DOHH2 (cell line): ENCODE measurements around the gene MYT1.
"Not testable (repeated sequence)": the region's sequence is repeated elsewhere in the genome, so short reads cannot be mapped to it uniquely, and the experiment has no call there.

Source experiments
- H3F3A ChIP-seq: fragments of 200-600 bp; sonication (generic), shearing (Covaris generic); 2 replicates; pipeline ENCODE4 v1.6.0; 2016; ENCODE audit warnings: antibody characterized with exemption, mild to moderate bottlenecking; ENCODE audit not compliant: control insufficient read depth, insufficient read depth
- H3K27ac ChIP-seq: fragments of 200-600 bp; sonication (generic); 2 replicates; pipeline ENCODE4 v1.5.1; 2014; ENCODE audit warnings: low read depth, mild to moderate bottlenecking, low read length, moderate library complexity
- H3K27me3 ChIP-seq: fragments of 200-600 bp; sonication (generic); 2 replicates; pipeline ENCODE4 v1.6.1; 2014; ENCODE audit warnings: mild to moderate bottlenecking, low read length, mixed read lengths; ENCODE audit not compliant: control insufficient read depth
- H3K36me3 ChIP-seq: fragments of 200-600 bp; sonication (generic); 2 replicates; pipeline ENCODE4 v1.6.1; 2014; ENCODE audit warnings: mild to moderate bottlenecking, low read length, moderate library complexity, mixed read lengths; ENCODE audit not compliant: control insufficient read depth
- H3K4me1 ChIP-seq: fragments of 200-600 bp; sonication (generic); 2 replicates; pipeline ENCODE4 v1.6.1; 2014; ENCODE audit warnings: mild to moderate bottlenecking, low read length, mixed read lengths; ENCODE audit not compliant: control insufficient read depth
- H3K4me2 ChIP-seq: fragments of 200-600 bp; sonication (generic); 2 replicates; pipeline ENCODE4 v1.6.0; 2014; ENCODE audit warnings: mild to moderate bottlenecking, low read length, moderate library complexity
- H3K4me3 ChIP-seq: fragments of 200-600 bp; sonication (generic); 2 replicates; pipeline ENCODE4 v1.5.1; 2014; ENCODE audit warnings: mild to moderate bottlenecking, low read length, mixed read lengths
- H3K79me2 ChIP-seq: fragments of 200-600 bp; sonication (generic); 2 replicates; pipeline ENCODE4 v1.6.1; 2014; ENCODE audit warnings: mild to moderate bottlenecking, low read length, mixed read lengths; ENCODE audit not compliant: control insufficient read depth
- H3K9me2 ChIP-seq: fragments of 200-600 bp; sonication (generic); replicated peaks from 2 replicates; pipeline ENCODE4 v1.6.1; 2014; ENCODE audit warnings: mild to moderate bottlenecking, low read length, mixed read lengths; ENCODE audit not compliant: control insufficient read depth
- H3K9me3 ChIP-seq: fragments of 200-600 bp; sonication (generic); 2 replicates; pipeline ENCODE4 v1.6.1; 2014; ENCODE audit warnings: antibody characterized with exemption, low read length, mixed read lengths; ENCODE audit not compliant: control insufficient read depth, insufficient read depth
- H4K20me1 ChIP-seq: fragments of 200-600 bp; sonication (generic); 2 replicates; pipeline ENCODE4 v1.6.0; 2014; ENCODE audit warnings: low read depth, mild to moderate bottlenecking, antibody characterized with exemption, low read length, moderate library complexity; ENCODE audit not compliant: control insufficient read depth, insufficient read depth
- CTCF ChIP-seq: fragments of 200-600 bp; sonication (generic); IDR thresholded peaks from one replicate; pipeline ENCODE4 v1.5.1; 2014; ENCODE audit warnings: antibody characterized with exemption, mild to moderate bottlenecking, low read depth, low read length; ENCODE audit not compliant: poor library complexity, severe bottlenecking
- EZH2phosphoT487 ChIP-seq: fragments of 200-600 bp; sonication (generic); IDR thresholded peaks from 2 replicates; pipeline ENCODE4 v1.6.1; 2017; ENCODE audit warnings: borderline replicate concordance, mild to moderate bottlenecking, antibody characterized with exemption, low read length, moderate library complexity, mixed read lengths

Gene MYT1

GRCh38 chr20:64280460-64280843 is 116.2 kb downstream of the MYT1 start:
- no peaks in the 10 kb centered on the region for H3K27me3 ChIP-seq
- no peak overlapping the region for H3K4me2 ChIP-seq
- no peak overlapping the region for H3K27ac ChIP-seq
- H4K20me1 ChIP-seq: no peaks in the 10 kb centered on the region
- H3K9me3 ChIP-seq: peaks cover 27% of the 10 kb centered on the region
- TF ChIP-seq EZH2phosphoT487 (no peak), CTCF (no peak)
- H3K9me2 ChIP-seq: no peaks in the 10 kb centered on the region
- H3F3A ChIP-seq: peaks cover 13% of the 10 kb centered on the region
- H3K36me3 ChIP-seq: peaks cover 3% of the 10 kb centered on the region; the same call in 1 of the 2 replicates
- H3K4me3 ChIP-seq: no peak overlapping the region
- no peaks in the 10 kb centered on the region for H3K4me1 ChIP-seq
- H3K79me2 ChIP-seq: no peaks in the 10 kb centered on the region

- peaks cover 17% of the 10 kb centered on the region for H3F3A ChIP-seq
- no peaks in the 10 kb centered on the region for H3K79me2 ChIP-seq
- H3K27ac ChIP-seq: no peak overlapping the region
Observed at GRCh38 chr20:64283646-64284045, 119.4 kb downstream of the MYT1 start.

DNA sequence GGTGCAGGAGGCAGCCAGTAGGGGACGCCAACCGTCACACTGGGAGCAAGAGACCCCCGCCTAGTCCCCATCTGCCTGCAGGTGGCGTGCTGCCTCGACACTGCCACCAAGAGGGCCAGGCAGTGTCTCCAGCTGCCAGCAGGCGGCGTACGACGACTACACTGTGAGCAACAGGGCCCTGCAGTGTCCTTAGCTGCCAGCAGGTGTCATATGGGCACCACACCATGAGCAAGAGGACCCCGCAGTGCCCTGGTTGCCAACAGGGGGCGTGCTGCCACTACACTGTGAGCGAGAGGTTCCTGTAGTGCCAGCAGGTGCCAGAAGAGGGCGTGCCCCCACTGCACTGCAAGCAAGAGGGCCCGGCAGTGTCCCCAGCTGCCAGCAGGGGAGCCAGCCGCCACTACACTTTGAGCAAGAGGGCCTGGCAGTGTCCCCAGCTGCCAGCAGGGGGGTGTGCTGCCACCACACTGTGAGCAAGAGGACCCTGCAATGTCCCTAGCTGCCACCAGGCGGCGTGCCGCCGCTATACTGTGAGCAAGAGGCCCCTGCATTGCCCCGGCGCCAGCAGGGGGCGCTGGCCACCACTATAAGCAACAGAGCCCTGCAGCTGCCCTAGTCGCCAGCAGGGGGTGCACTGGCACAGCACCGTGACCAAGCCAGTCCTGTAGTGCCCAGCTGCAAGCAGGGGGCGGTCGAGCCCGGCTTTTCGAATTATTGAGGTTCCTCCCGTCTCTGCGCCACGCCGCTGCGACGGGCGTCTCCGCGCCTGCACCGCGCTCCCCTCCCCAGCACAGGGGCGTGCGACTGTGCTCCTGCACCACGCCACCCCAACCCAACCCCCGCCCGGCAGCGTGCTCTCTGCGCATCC is 121.6 kb downstream of the MYT1 start:
- not testable (repeated sequence) for H3K4me1 ChIP-seq, H3K36me3 ChIP-seq, H3K4me2 ChIP-seq, H3K27ac ChIP-seq, H3K4me3 ChIP-seq, H3K27me3 ChIP-seq, H4K20me1 ChIP-seq, H3K79me2 ChIP-seq, H3K9me2 ChIP-seq
- H3K9me3 ChIP-seq: peaks cover 27% of the 10 kb centered on the region
- peak; percentile 92 for TF ChIP-seq CTCF
- H3F3A ChIP-seq: peaks cover 17% of the 10 kb centered on the region

More at GRCh38 chr20:64283646-64284045, 119.4 kb downstream of the MYT1 start:
- Histone ChIP-seq H3K4me1 (no peaks in the 10 kb centered on the region), H3K27me3 (no peaks in the 10 kb centered on the region), H4K20me1 (no peaks in the 10 kb centered on the region), H3K4me3 (no peak overlapping the region), H3K4me2 (no peak overlapping the region), H3K9me3 (peaks cover 32% of the 10 kb centered on the region), H3K9me2 (no peaks in the 10 kb centered on the region), H3K36me3 (no peaks in the 10 kb centered on the region)
- TF ChIP-seq EZH2phosphoT487 (no peak), CTCF (no peak)

GRCh38 chr20:64286447-64287263 is 122.4 kb downstream of the MYT1 start:
- H3K4me2 ChIP-seq, H4K20me1 ChIP-seq, H3K9me2 ChIP-seq, H3K36me3 ChIP-seq, H3K4me3 ChIP-seq, H3K27ac ChIP-seq, H3K79me2 ChIP-seq, H3K27me3 ChIP-seq, H3K4me1 ChIP-seq: not testable (repeated sequence)
- Histone ChIP-seq H3K9me3 (peaks cover 27% of the 10 kb centered on the region), H3F3A (peaks cover 17% of the 10 kb centered on the region)

GRCh38 chr20:64287264-64287590 is 123.0 kb downstream of the MYT1 start:
- not testable (repeated sequence) for H3K4me3 ChIP-seq, H3K36me3 ChIP-seq, H3K4me1 ChIP-seq, H3K79me2 ChIP-seq, H3K27me3 ChIP-seq, H3K9me2 ChIP-seq, H4K20me1 ChIP-seq, H3K27ac ChIP-seq, H3K4me2 ChIP-seq
- peaks cover 17% of the 10 kb centered on the region for H3F3A ChIP-seq
- H3K9me3 ChIP-seq: peaks cover 27% of the 10 kb centered on the region
